ENCODE data around the gene PRKCE.

GRCh38 chr2:45697190-45697589 lies 45.7 kb downstream of the PRKCE start:
- no peak for TF ChIP-seq CTCF (conservative IDR thresholded peaks at IDR 0.05; ENCODE audit: low read depth in 2 of 2)
- no peak for TF ChIP-seq EZH2phosphoT487 (IDR thresholded peaks at IDR 0.05; ENCODE audit: unreplicated experiment)
- TF ChIP-seq POLR2AphosphoS5 (IDR thresholded peaks at IDR 0.05; ENCODE audit: low read depth), result no peak
- TF ChIP-seq ZNF331 (CRISPR knock-in tag; IDR thresholded peaks at IDR 0.05; ENCODE audit: low read depth), result no peak
- no peak for TF ChIP-seq EZH2 (IDR thresholded peaks at IDR 0.05; ENCODE audit: low read depth, unreplicated experiment)
- TF ChIP-seq CREB1 (CRISPR knock-in tag; IDR thresholded peaks at IDR 0.05; ENCODE audit: low read depth), result no peak
- TF ChIP-seq REST (IDR thresholded peaks at IDR 0.05; ENCODE audit: unreplicated experiment), result no peak
- TF ChIP-seq ETS1 (IDR thresholded peaks at IDR 0.05), result no peak
- TF ChIP-seq ZNF462 (CRISPR knock-in tag; IDR thresholded peaks at IDR 0.05), result no peak
- no peak for TF ChIP-seq NANOG (IDR thresholded peaks at IDR 0.05; ENCODE audit: borderline replicate concordance)
- TF ChIP-seq JUNB (IDR thresholded peaks at IDR 0.05; ENCODE audit: unreplicated experiment), result no peak
